SH-SY5Y (cell line): Measurements from ENCODE around the gene RNU6-8.
A peak's percentile ranks its signal among the peaks of the same experiment; 100 is the strongest.

Experiments
- GATA2 ChIP-seq: IDR thresholded peaks from 2 replicates; pipeline ENCODE4 v1.6.1; 2011; ENCODE audit warnings: mild to moderate bottlenecking, low read depth, low read length
- GATA3 ChIP-seq: IDR thresholded peaks from 2 replicates; pipeline ENCODE4 v1.6.1; 2011; ENCODE audit warnings: low read depth, mild to moderate bottlenecking, low read length, moderate library complexity

The RNU6-8 gene

DNA sequence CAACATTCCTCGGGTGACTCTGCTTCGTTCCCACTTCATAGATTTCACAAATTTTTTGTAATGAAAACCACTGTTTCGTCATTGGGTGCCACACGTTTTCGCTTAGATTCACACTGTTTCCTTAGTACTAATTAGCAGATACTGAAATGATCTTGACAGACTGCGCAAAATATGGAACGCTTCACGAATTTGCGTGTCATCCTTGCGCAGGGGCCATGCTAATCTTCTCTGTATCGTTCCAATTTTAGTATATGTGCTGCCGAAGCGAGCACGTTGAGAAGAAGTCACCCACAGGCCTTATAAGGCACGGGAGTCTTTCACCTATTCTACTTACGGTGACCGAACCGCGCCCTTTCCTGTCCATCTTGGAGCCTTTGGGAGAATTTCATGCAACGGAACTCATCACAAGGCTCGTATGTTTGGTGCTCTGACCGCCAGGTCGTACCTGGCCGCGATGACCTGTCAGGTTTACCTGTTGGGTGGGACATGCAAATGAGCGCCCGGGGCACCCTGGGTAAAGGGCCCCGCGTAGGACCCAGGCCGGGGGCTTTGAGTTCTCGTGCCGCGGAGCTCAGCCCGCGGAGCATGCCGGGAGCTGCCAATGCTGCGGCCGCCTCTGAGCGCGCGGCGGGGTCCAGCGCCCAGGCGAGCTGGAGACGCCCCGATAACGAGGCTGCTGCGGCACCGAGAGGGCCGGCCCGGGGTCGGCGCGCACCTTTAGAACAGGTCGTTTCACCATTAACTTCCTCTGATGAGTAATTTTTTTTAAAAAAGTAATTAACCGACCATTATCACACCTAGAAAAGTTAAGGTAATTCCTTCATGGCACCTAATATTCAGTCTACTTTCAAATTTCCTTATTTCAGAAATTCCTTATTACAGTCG is at the start of gene RNU6-8:
TSS of gene RNU6-8 (minus strand) at position 272 of the 885 bp plus-strand sequence.
- no peak for TF ChIP-seq GATA3
- TF ChIP-seq GATA2: peak; percentile 14; the same call in 1 of the 2 replicates

DNA sequence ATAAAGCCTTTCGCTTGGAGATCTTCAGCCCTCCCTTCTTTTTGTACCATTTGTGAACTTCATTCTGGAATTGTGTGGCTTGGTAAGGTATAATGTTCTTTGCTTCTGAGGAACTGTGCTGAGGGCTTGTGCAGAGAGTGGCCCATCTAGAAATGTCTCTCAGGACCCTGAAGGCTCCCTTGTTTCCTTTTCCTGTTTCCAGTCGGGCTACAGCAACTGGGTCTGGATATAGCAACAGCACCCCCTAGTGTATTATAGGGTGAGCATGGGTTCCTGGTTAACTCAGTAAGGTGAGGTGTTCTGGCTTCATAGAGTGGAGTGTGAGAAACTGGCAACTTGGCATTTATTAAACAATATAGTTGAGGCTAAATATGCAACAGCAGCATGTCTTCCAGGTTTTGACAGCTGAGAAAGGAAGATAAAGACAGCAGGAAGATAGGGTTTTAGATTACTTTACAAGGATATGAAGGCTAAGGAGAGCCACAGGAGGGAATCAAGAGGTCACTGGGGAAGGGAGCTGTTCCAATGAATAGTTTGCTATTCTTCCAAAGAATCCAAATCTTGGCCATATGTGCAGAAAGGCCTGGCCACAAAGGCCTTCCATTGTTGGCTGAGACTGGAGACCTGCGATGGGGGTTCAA is 49.1 kb upstream of the RNU6-8 start:
- TF ChIP-seq GATA2 (no peak), GATA3 (no peak)

DNA sequence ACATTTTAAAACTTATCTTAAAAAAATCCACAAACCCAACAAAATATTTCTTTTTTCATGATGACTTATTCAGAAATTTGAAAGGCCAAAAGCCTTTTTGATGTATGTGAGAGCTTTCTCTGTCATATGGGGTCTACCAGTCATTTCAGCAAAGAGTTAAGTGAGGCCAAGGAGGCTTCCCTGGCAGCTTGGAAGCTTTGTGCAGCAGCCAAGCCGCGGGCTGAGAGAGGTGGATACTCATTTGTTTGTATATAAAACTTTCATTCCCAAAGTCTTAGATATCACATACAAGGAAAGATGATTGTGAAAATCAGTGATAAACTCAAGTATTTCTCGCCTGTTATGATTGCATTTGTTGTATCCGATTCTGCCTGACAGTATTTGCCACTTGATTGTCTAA is 48.5 kb upstream of the RNU6-8 start:
- TF ChIP-seq GATA3 (no peak), GATA2 (no peak)

DNA sequence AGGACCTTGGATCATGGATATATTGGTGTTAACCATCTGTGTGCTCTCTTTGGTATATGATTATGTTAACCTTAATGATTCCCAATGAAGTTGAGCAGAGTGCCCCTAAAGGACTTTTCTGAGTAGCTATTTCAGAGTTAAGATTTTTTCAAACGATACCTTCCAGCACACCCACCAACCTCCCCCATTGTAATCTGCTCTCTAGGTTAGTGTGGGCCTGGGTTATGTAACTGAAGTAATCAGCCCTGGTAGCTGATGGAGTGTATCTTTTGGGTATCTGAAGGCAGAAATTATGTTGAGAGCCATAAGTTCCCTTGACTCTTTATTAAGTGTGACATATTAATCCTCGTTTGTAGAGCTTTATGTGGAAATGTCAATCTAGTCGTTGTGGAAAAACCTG is 47.6 kb upstream of the RNU6-8 start:
- no peak for TF ChIP-seq GATA3
- no peak for TF ChIP-seq GATA2

DNA sequence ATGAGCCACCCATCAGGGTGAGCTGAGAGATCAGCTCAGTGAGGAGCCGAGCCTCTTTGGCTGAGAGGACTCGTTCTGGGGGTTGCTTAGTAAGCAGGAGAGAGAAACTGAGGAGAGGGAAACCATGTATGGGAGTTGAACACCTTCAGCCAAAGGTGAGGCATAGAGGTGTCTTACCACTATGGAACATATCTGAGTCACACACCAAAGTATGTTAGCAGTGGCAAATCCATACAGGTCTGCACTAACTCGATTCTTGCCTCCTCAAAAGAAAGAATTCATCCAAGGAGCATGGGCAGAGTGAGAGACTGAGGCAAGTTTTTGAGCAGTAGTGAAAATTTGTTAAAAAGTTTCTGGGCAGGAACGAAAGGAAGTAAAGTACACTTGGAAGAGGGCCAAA is 46.7 kb upstream of the RNU6-8 start:
- TF ChIP-seq GATA2: no peak
- TF ChIP-seq GATA3: no peak

DNA sequence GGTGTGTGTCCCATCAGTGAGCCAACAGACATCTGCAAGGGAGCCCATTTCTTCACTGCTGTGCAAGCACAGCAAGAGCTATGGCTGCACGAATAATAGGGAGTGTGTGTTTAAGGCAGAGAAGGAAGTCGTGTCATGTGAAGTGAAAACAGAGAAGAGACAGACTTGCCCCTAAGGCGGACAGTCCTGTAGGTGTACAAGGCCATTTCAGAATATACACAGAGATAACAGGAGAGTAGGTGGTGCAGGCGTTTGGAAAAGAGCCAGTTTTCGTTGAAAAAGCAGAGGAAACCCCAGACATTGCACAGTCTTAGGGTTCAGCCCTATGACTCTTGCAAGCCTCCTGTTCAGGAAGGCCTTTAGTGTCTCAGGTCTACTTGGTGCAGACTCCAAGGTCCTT is 46.3 kb upstream of the RNU6-8 start:
- TF ChIP-seq GATA3 (no peak), GATA2 (no peak)

DNA sequence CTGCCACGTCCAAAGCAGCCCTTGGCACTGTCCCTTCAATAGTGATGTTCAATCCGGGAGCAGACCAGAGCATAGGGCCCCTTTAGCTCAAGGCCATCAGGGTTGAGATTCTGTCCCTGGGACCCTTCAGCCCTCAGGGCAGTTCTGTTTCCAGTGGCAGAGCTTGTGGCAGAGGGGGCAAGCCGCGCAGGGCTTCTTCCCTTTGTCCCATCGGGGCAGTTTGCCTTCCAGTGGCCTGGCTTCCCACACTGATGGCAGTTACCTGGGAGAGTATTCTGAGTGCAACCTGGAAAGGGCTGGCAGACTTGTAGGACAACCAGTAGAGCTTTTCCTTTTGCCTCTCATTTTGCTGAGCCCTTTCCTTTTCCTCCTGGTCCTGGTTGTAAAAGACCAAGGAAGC is 43.7 kb upstream of the RNU6-8 start:
- TF ChIP-seq GATA2 (no peak), GATA3 (no peak)

DNA sequence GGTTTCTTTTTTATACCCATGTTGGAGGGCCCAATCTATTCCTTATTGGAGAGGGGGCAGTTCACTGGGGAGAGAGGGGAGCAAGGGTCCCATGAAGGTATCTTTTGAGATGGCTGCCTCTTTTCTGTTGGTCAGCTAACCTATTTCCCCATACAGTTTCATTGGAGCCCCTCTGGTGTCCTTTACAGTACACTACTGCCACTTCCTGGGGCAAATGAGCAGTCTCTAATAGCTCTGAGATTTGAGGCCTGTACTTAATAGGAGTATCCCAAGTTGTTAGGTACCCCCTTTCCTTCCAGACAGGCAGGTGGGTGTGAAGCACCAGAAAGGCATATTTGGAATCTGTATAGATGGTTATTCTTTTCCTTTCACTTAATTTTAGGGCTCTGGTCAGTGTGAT is 41.3 kb upstream of the RNU6-8 start:
- TF ChIP-seq GATA3: no peak

DNA sequence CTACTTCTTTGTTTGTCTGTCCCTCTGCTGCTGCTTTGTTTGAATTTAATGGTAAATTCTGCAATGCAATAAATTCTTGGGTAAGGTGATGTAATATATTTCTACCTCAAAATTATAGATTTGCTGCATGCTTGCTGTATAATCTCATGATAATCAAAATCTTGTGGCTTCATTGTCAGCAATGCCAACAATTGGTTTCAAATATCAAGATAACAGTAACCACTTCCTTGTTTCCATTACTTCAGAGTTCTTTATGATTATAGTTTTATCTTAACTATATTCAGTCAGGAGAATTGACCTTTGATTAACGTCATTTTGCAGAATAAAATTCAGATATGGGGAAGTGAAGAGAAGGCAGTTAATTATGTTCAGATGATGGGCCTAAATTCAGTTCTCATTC is 30.2 kb upstream of the RNU6-8 start:
- TF ChIP-seq GATA3 (no peak), GATA2 (no peak)

DNA sequence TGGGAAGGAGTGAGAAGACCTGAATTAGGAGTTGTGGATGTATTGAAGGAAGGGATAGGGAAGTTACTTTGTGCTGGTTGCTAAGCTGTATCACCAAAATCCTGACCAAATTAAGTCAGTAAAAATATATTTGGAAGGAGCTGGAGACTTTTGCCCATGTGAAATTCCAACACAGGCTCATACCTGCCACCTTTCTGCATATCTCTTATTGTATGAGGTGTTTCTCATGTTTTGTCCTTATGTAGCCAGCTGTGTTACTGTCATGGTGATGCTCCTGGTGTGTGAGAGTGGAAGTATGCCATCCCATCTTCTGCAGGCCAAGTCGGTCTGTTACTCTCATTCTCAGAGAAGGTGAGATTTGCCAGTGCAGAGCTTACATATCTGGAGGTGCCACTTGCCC is 29.4 kb upstream of the RNU6-8 start:
- no peak for TF ChIP-seq GATA3
- no peak for TF ChIP-seq GATA2

DNA sequence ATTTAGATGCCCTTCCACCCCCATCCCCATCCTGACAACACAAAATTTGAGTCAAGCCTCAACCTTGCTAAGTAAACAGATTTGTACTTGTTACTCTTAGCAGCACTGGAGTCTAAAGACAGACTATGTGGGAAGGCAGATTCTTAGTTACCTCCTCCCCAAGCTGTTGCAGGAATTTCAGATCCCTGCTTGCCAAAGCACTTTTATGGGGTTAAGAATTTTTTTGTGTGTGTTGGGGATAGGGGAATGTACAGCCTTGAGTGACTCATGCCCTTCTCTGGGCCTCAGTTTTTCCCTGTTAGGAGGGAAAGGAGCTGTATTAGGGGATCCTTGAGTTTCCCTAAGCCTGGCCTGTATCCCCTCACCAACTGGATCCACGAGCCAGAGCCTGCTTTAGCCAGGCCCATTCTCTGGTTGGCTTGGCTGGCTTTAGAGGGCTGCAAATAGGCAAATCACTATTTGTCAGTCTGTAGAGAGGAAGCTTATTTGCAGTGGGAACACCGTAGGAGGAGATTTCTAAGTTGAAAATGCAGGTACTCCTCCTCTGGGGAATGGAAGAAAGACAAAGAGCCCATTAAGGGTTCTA is 27.7 kb upstream of the RNU6-8 start:
- no peak for TF ChIP-seq GATA3
- no peak for TF ChIP-seq GATA2

DNA sequence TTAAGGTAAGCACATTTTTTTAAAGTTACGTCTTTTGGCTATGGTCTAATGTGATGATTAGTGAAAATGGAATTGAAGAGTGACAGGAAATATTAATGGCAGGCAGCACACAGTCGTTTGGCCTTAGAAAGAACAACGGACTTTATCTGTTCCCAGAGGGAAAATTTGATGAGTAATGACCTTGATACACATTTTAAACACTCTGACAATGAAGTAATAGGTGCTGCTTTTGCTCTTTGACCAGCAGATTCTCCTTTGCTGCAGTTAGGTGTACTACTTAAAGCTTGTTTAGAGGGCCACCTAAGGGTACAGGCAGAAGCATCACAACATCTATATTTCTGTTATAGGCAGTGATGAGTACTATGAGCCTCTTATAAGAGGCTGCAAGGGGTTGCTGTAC is 27.1 kb upstream of the RNU6-8 start:
- no peak for TF ChIP-seq GATA3
- TF ChIP-seq GATA2: no peak

DNA sequence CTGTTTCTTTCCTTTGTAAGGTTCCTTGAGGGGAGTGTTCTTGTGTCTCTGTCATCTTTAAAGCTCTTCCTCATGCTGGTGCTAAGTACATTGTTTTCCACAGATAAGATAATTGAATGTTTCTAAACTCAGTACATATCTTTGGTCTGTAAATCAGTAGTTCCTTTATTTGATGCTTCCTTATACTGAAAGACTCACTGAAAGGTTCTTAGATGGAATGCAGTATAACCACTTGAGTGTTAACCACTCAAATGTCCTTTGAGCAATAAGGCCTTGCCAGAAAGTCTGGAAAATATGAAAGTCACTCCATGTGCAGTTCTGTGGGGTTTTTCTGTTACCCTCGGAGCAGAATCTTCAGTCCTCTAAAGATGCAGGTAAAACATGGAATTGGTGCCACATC is 23.0 kb upstream of the RNU6-8 start:
- no peak for TF ChIP-seq GATA3
- TF ChIP-seq GATA2: no peak

DNA sequence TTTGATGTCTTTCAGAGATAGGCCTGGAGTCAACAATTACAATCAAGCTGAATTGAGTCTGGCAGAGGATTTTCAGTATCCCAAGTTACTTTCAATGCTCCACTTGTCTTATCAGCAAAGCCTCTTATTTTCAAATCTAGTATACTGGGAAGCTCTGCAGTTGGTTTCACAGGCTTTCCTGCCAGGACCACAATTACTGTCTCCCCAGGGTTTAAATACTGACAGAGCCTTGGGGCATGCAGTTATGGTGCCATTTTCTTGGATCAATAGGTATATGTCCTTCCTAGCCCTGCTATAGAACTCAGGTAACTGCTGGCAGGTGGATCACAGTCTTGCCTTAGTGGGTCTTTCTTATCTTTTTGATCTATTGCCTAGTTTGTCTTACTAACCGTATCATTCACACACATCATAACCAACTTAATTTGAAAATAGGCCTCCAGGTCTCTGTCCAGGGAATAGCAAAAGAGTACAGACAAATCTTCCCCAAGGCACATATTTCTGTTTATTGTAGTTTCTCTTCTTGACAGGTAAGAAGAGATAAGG is 22.4 kb upstream of the RNU6-8 start:
- TF ChIP-seq GATA2 (peak; percentile 89), GATA3 (peak; percentile 94)

DNA sequence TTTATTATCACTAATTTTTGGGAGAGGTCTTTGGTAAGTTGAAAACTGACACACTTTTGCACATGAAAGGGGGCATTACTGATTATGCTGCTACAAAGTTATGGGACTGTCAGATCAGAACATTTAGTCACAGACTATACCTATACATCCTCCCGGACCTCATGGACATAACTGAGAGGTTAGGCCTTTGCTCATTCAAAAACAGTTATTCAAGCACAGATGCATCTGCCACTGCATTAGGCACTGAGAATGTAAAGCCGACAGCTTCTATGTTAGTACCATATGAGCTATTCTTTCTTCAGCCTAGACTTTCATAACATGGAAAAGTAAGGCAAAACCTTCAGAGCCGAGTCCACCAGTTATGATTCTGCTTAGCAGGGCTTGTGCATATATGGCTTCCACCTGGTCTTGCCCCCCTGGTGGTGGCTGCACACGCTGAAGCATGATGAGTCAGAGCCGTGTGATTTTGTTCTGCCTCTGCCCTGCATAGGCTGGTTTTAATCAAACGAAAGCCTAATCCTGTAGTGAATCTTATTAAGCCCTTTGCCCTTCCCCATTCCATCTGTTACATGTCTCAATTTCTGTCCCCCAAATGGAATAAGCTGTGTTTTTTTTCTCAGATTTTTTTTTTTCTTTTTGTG is 21.8 kb upstream of the RNU6-8 start:
- TF ChIP-seq GATA2: no peak
